HG03354 (cell line): ENCODE data around the gene HMGCS2.

Source experiments
- ATAC-seq: cut with Tn5 transposase; IDR thresholded peaks from one replicate; pipeline ENCODE4 v1.9.1; 2021; ENCODE audit warnings: mild to moderate bottlenecking; ENCODE audit not compliant: unreplicated experiment, poor library complexity, severe bottlenecking

The HMGCS2 gene

GRCh38 chr1:119735217-119735616 is 33.5 kb downstream of the HMGCS2 start:
- ATAC-seq, result no peak

DNA sequence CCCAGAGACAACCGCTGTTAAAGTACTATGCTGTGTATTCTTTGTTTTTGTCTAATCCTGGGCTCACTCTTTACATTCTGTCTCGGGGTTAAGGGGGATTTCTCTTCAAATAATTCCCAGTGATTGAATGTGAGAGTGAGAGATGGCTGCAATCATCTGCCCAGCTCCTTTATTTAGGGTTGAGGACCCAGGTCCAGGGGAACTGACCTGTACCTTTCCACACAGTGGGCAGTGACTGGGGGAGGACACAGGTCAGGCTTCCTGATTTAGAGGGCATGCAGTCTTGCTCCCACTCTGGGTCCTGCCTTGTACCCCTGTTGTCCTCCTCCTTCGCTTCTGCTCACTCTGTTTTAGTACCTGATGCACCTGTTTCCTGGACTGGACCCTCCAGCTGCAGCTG is 35.0 kb downstream of the HMGCS2 start:
- ATAC-seq, result no peak

GRCh38 chr1:119732465-119733168 is 36.1 kb downstream of the HMGCS2 start:
- no peak for ATAC-seq

GRCh38 chr1:119731741-119732430 is 36.8 kb downstream of the HMGCS2 start:
- ATAC-seq, result no peak

GRCh38 chr1:119731060-119731459 is 37.6 kb downstream of the HMGCS2 start:
- ATAC-seq, result no peak

DNA sequence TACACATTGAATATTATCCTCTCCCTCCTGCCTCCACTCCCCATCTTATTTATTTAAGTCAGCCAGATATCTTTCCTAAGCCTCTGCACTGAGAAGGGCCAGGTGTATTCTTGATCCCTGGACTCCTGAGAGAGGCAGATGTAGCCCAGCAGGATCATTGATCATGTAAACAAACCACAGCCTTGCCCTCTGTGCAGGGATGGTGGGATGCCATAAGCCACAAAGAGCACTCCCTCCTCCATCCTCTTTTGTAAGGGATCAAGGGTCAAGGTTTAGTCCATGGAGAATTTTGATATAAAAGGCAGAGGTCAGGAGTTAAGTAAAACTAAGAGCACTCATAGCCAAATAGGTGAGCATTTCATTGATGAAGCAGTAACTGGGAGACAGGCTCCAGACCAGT is 39.7 kb downstream of the HMGCS2 start:
- ATAC-seq, result no peak

DNA sequence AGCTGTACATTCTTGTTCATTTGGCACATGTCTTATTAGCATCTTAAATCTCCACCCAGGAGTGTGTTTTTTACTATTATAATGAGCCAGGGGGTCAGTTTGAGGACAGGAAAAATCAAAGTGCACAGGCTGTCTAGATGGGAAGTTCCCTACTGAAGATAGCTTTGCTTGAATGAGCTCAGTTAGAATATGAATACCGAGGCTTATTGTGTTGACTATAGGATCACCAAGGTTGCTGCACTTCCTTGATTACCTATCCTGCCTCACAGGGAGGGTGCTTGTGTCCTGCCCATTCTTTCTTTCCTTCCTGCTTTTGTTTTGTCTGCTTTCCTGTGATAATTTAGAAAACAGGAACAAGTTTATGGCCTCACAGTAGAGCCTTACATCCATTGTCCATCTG is 40.7 kb downstream of the HMGCS2 start:
- ATAC-seq, result no peak

DNA sequence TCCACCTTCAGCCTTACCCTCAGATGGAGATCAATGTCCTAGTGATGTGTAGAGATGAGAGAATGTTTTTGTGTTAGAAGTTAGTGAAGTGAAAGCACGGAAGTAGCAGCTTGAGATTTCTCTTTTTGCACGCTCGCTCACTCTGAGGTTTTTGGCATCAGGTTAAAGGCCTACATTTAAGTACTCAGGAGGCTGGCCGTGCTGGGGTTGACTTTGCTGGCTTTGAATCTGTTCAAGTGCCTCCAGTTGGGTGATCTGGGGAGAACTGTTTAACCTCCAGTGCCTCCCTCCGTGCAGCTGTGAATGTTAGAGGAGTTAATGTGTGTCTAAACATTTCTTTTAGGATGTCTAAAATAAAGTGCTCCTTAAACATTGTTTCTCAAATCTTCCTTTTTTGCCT is 43.1 kb downstream of the HMGCS2 start:
- ATAC-seq, result no peak

DNA sequence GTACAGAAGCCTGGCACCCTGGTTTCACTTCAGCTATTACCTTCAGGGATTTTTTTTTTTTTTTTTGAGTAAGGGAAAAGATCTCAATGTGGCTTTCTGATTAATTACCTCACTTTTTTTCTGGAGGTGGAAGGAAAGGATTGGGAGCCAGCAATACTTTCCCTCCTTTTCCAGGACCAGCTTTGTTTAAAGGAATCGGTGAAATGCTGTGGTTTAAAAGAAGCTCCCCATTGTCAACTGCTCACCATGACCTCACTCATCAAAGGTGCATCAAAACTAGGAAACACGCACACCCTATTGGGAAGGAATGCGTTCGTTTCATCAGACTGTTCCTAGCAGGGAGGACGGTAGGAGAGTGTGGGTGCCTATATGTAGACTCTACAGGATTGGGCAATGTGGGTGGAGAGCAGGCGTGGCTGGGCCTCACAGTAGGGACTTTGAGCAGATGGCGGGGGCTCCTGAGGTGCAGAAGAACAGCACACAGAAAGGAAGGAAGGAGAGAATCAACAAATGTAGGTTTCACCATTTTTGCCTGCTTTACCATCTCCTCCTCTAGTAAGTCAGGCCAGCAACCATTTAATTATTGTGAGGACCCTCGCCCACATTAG is 44.0 kb downstream of the HMGCS2 start:
- ATAC-seq, result no peak

DNA sequence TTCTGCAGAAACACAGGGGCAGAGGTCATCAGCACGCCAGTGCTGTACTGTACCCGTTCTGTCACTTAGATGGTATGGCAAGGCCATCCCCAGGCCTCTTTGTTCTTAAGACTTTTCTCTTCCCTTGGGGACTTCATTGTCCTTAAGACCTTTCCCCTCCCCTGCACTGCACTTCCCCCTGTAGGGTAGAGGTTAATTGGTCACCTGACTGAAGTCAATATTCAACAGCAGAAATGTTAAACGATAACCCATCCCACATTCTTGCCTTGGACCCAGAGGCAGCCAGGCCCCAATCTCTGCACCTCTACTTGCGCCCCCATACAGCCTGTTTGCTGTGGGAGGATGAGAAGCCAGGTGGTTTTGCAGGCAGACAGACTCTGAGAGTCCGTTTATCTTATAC is 46.8 kb downstream of the HMGCS2 start:
- ATAC-seq, result no peak

GRCh38 chr1:119720866-119721440 is 47.8 kb downstream of the HMGCS2 start:
- no peak for ATAC-seq

- no peak for ATAC-seq
Measured at GRCh38 chr1:119718972-119719371, 49.7 kb downstream of the HMGCS2 start.

DNA sequence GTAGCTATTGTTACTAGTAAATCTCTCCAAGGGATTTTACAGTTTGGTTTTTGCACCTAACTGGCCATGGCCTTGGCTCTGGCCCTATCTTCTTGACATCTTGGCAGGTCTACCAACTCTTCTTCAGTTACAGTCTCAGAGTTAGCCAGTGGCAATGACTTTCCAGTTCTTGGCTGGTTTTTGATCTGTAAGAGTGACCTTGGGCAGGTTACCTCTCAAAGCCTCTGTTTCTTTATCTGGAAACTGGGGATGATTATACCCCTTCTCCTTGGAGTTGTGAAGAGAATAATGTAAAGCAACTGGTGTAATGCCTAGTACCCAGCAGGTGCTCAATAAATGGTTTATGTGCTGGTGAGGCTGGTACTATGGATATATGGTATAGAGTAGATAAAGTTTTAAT is 50.3 kb downstream of the HMGCS2 start:
- ATAC-seq, result no peak

DNA sequence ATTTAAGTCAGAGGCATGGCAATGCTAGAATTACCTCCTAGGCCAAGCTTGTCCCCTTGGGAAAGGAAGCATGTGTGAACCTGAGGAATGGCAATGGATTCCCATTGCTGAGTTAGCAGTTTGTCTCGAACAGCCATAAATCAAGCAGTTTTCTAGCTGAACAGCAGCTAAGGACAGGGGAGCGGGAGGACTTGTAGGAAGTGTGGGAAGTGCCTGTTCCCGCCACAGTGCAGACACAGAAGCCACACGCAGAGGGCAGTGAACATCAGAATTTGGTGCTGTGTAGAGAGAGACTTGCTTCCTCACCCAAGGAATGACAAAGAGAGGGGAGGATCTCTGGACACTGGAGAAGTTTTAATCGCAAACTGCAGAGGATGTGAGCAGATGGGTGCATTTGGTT is 53.2 kb downstream of the HMGCS2 start:
- ATAC-seq, result no peak

DNA sequence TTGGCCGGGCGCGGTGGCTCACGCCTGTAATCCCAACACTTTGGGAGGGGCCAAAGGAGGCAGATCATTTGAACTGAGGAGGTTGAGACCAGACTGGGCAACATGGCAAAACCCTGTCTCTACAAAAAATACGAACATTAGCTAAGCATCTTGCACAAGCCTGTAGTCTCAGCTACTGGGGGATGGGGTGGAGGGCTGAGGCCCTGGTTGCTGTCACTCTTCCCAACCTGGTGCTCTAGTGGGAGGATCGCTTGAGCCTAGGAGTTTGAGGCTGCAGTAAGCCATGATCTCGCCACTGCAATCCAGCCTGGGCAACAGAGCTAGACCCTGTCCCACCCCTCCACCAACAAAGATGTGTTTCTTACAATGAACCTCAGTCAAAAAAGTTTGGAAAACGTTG is 54.1 kb downstream of the HMGCS2 start:
- no peak for ATAC-seq

GRCh38 chr1:119713749-119714456 is 54.8 kb downstream of the HMGCS2 start:
- ATAC-seq, result no peak

- ATAC-seq, result no peak
Measured at GRCh38 chr1:119713039-119713748, 55.5 kb downstream of the HMGCS2 start.

- peak; percentile 56 for ATAC-seq
Measured at GRCh38 chr1:119712342-119713038, 56.2 kb downstream of the HMGCS2 start.

DNA sequence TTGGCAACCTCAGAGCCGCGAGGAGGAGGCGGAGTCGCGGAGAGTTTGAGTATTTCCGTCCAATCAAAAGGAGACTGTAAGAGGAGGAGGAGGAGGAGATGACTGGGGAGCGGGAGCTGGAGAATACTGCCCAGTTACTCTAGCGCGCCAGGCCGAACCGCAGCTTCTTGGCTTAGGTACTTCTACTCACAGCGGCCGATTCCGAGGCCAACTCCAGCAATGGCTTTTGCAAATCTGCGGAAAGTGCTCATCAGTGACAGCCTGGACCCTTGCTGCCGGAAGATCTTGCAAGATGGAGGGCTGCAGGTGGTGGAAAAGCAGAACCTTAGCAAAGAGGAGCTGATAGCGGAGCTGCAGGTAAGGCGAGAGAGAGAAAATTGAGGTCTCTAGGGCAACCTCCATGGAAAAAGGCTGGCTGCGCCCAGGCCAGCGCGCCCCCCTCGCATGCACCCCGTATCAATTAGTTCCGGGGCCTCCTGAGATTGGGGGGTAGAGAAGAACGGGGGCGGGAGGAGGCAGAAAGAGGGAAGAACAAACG is 56.8 kb downstream of the HMGCS2 start, which contains the start of gene PHGDH:
PHGDH (plus strand) TSS at position 131 of the 538 bp plus-strand sequence; CDS start at position 220, 89 bp downstream.
- peak; percentile 72 for ATAC-seq
